MM.1S (cell line): ENCODE data around the gene AMPH.
"Not testable (repeated sequence)": the region's sequence is repeated elsewhere in the genome, so short reads cannot be mapped to it uniquely, and the experiment has no call there.

Experiments used
- EZH2 ChIP-seq: fragments of 300-600 bp; sonication (generic); optimal IDR thresholded peaks from 2 replicates; pipeline ENCODE3; 2017; ENCODE audit warnings: low read depth, mild to moderate bottlenecking, antibody characterized with exemption, low read length, mixed read lengths
- TF ChIP-seq, protein P1 (sequence below): fragments of 300-600 bp; sonication (generic); IDR thresholded peaks from 2 replicates; pipeline ENCODE4 v1.5.1; 2016; ENCODE audit warnings: antibody characterized with exemption, low read length, mixed read lengths

GRCh38 chr7:38363379-38363778 is 267.8 kb downstream of the AMPH start:
- TF ChIP-seq, protein P1, sequence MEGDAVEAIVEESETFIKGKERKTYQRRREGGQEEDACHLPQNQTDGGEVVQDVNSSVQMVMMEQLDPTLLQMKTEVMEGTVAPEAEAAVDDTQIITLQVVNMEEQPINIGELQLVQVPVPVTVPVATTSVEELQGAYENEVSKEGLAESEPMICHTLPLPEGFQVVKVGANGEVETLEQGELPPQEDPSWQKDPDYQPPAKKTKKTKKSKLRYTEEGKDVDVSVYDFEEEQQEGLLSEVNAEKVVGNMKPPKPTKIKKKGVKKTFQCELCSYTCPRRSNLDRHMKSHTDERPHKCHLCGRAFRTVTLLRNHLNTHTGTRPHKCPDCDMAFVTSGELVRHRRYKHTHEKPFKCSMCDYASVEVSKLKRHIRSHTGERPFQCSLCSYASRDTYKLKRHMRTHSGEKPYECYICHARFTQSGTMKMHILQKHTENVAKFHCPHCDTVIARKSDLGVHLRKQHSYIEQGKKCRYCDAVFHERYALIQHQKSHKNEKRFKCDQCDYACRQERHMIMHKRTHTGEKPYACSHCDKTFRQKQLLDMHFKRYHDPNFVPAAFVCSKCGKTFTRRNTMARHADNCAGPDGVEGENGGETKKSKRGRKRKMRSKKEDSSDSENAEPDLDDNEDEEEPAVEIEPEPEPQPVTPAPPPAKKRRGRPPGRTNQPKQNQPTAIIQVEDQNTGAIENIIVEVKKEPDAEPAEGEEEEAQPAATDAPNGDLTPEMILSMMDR = peak; percentile 66
- TF ChIP-seq EZH2 = not testable (repeated sequence)
